Body of pancreas (tissue), 4 donors: Measurements from ENCODE around the gene COMMD10. TPM values are rescaled to one million over a fixed set of nuclear protein-coding genes. Genes with fewer than 3 reads are reported as not detected.
"Not testable (repeated sequence)": the region's sequence is repeated elsewhere in the genome, so short reads cannot be mapped to it uniquely, and the experiment has no call there.

Experiments used
- ATAC-seq: fragments of 150-250 bp; one replicate; pipeline ENCODE4 v1.9.1; 2016
- DNase-seq, 4 donors: peaks; one replicate each; pipeline ENCODE4 v3.0.0-alpha.2; 2019
- H3K27ac ChIP-seq, 4 donors: fragments of 200-600 bp; sonication (generic); 1 replicate in 3 of 4; 2 replicates in 1 of 4; pipeline versions ENCODE4 v1.5.1 to v1.6.1; 2016 to 2019; ENCODE audit warnings: mild to moderate bottlenecking in 1 of 4, mixed read lengths in 1 of 4, moderate library complexity in 1 of 4
- H3K27me3 ChIP-seq, 2 donors: fragments of 200-600 bp; sonication (generic); one replicate each; pipeline ENCODE4 v1.6.0; 2016; ENCODE audit warnings: mild to moderate bottlenecking in 1 of 2
- H3K36me3 ChIP-seq, 2 donors: fragments of 200-600 bp; sonication (generic); replicated peaks in 1 of 2; 2 replicates each; pipeline ENCODE4 v1.5.1; 2016; ENCODE audit warnings: low read depth in 2 of 2; ENCODE audit not compliant: insufficient read depth in 1 of 2
- H3K4me1 ChIP-seq: fragments of 200-600 bp; sonication (generic); one replicate; pipeline ENCODE4 v1.6.0; 2016
- H3K4me3 ChIP-seq, 2 donors: fragments of 200-600 bp; sonication (generic); 1 replicate in 1 of 2; 2 replicates in 1 of 2; pipeline ENCODE4 v1.5.1; 2016 to 2019
- H3K9me3 ChIP-seq, 3 donors: fragments of 200-600 bp; sonication (generic); 1 replicate in 2 of 3; 2 replicates in 1 of 3; pipeline ENCODE4 v1.5.1; 2016
- POLR2A ChIP-seq, 3 donors: fragments of 450-650 bp; IDR thresholded peaks; one replicate each; pipeline ENCODE4 v1.6.1; 2016; ENCODE audit warnings: antibody characterized with exemption in 3 of 3, mild to moderate bottlenecking in 2 of 3
- WGBS, 2 donors: methylation state at CpG; one replicate each; pipeline ENCODE4 v1.1.5; 2017; 5-methylcytosine and 5-hydroxymethylcytosine counted together
- intact Hi-C: fragments of 100-400 bp; cut with DNase I; formaldehyde crosslinking; loops from one replicate; pipeline ENCODE4 v1.15.1; 2023
- total RNA-seq, 2 donors: library from RNA; depleted of rRNA; stranded (reverse); fragments of >200 nt; gene quantifications; one replicate each; pipeline ENCODE4 v1.1.0, GENCODE V29; 2016
- TF ChIP-seq, protein P1 (sequence below), 7 experiments: fragments of 450-650 bp in 4 of 7; fragments of 200-600 bp in 3 of 7; sonication (generic) in 3 of 7; IDR thresholded peaks; one replicate each; pipeline ENCODE4 v1.5.1; 2016 to 2019; ENCODE audit warnings: antibody characterized with exemption in 7 of 7

The COMMD10 gene
- total RNA-seq, 2 donors from 2014 or later, result 26.5 to 27.0 TPM

DNA sequence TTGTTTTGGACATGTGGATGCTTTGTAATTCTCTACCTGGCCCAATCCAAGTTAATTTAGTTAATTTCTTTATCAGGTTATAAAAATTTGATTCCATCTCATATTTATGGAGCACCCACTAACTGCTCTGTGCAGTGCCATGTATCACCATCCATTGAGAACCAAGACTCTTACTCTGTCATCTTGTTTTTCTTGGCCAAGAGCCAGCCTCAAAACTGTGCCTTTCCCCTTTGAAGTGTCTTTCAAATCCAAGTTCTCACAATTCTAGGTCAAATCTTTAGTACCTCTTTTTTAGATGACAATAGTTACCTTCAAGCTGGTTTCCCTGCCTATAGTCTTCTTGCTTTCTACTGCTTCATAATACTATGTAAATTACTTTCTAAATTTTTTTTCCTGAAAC lies 3.2 kb downstream of the COMMD10 start:
- Histone ChIP-seq H3K9me3 (no peaks in the 10 kb centered on the region), H3K4me1 (peaks cover 18% of the 10 kb centered on the region), H3K27ac (no peak overlapping the region), H3K36me3 (peaks cover 0 to 8% of the 10 kb centered on the region in 2 donors), H3K4me3 (no peak overlapping the region), H3K27me3 (no peaks in the 10 kb centered on the region)
- DNase-seq (no peak), ATAC-seq (no peak)
- intact Hi-C loops, result no loop called here
- no peak for TF ChIP-seq POLR2A (IDR thresholded peaks at IDR 0.05)
- TF ChIP-seq, protein P1, sequence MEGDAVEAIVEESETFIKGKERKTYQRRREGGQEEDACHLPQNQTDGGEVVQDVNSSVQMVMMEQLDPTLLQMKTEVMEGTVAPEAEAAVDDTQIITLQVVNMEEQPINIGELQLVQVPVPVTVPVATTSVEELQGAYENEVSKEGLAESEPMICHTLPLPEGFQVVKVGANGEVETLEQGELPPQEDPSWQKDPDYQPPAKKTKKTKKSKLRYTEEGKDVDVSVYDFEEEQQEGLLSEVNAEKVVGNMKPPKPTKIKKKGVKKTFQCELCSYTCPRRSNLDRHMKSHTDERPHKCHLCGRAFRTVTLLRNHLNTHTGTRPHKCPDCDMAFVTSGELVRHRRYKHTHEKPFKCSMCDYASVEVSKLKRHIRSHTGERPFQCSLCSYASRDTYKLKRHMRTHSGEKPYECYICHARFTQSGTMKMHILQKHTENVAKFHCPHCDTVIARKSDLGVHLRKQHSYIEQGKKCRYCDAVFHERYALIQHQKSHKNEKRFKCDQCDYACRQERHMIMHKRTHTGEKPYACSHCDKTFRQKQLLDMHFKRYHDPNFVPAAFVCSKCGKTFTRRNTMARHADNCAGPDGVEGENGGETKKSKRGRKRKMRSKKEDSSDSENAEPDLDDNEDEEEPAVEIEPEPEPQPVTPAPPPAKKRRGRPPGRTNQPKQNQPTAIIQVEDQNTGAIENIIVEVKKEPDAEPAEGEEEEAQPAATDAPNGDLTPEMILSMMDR (IDR thresholded peaks at IDR 0.05), result no peak

DNA sequence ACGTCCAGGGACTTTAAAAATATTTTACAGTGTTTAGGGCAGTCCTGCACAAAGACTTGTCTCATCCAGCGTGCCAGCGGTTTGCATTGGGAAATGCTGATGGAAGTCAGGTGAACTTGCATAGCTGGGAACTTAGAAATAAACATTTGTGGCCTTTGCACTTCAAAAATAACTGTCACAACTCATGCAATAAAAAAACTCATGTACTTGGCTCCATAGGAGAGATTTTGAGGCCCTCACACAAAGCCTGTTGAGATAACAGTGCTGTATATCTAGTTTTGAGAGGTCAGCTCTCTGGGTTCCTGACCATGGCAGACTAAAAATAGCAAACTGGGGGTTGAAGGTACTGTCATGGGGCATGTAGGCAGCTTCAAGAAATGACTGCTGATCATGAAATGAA lies 5.5 kb downstream of the COMMD10 start:
- intact Hi-C loops, result no loop called here
- 92% methylated on average over 3 of the region's 3 CpGs for WGBS, 2 donors
- TF ChIP-seq, protein P1 (IDR thresholded peaks at IDR 0.05), result no peak
- TF ChIP-seq POLR2A (IDR thresholded peaks at IDR 0.05), result no peak

DNA sequence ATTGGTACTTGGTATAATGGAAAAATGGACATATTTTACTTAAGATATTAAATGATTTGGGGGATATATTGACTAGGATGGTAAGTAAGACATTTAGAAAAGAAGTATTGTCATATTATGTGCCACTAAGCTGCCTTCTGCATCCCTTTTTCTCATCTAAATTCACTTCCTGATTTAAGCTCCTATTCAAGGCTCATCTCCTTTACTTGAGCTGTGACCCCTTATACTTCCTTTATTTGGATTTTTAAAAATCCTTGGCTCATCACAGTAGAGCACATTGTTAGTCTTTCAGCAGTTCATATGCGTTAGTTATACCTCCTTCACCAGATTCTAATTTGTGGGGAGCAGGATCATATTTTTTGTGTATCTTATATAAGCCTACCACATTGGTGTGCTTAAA lies 6.6 kb downstream of the COMMD10 start:
- 0% methylated on average over 1 of the region's 1 CpG for WGBS, 2 donors
- intact Hi-C loops, result no loop called here

More for the DNA sequence above, 5.5 kb downstream of the COMMD10 start:
- peaks cover 12% of the 10 kb centered on the region for H3K4me1 ChIP-seq
- peaks cover 0 to 23% of the 10 kb centered on the region in 2 donors for H3K36me3 ChIP-seq
- ATAC-seq (no peak), DNase-seq (no peak)
- no peaks in the 10 kb centered on the region for H3K9me3 ChIP-seq
- no peak overlapping the region for H3K27ac ChIP-seq
- no peak overlapping the region for H3K4me3 ChIP-seq
- H3K27me3 ChIP-seq, result no peaks in the 10 kb centered on the region

DNA sequence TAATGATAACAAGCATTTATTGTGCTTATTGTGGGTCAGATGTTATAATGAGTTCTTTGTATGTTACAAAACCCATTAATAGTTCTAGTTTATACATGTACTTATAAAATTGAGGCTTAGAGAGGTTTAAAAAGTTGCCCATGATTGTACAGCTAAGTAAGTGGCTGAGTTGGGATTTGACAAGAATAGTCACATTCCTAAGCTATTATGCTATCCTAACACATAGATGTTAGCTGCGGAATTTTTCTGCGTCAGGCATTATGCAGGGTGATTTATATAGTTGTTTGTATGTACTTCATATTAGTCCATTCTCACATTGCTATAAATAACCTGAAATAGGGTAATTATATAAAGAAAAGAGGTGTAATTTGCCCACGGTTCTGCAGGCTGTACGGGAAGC lies 12.5 kb downstream of the COMMD10 start:
- Histone ChIP-seq H3K4me1 (no peaks in the 10 kb centered on the region), H3K27me3 (no peaks in the 10 kb centered on the region), H3K36me3 (peaks cover 0 to 23% of the 10 kb centered on the region in 2 donors), H3K4me3 (no peak overlapping the region), H3K27ac (no peak overlapping the region), H3K9me3 (no peaks in the 10 kb centered on the region)
- DNase-seq (no peak), ATAC-seq (no peak)
- 94 to 97% methylated on average over 4 of the region's 4 CpGs for WGBS, 2 donors
- no peak for TF ChIP-seq POLR2A (IDR thresholded peaks at IDR 0.05)
- TF ChIP-seq, protein P1 (IDR thresholded peaks at IDR 0.05), result no peak
- intact Hi-C loops, result no loop called here

More for the DNA sequence above, 6.6 kb downstream of the COMMD10 start:
- DNase-seq (no peak), ATAC-seq (no peak)
- no peak overlapping the region for H3K27ac ChIP-seq
- H3K4me3 ChIP-seq, result no peak overlapping the region
- peaks cover 5% of the 10 kb centered on the region for H3K4me1 ChIP-seq
- no peaks in the 10 kb centered on the region for H3K27me3 ChIP-seq
- peaks cover 0 to 24% of the 10 kb centered on the region in 2 donors for H3K36me3 ChIP-seq
- TF ChIP-seq POLR2A (IDR thresholded peaks at IDR 0.05), result no peak
- TF ChIP-seq, protein P1 (IDR thresholded peaks at IDR 0.05), result no peak
- H3K9me3 ChIP-seq, result no peaks in the 10 kb centered on the region

DNA sequence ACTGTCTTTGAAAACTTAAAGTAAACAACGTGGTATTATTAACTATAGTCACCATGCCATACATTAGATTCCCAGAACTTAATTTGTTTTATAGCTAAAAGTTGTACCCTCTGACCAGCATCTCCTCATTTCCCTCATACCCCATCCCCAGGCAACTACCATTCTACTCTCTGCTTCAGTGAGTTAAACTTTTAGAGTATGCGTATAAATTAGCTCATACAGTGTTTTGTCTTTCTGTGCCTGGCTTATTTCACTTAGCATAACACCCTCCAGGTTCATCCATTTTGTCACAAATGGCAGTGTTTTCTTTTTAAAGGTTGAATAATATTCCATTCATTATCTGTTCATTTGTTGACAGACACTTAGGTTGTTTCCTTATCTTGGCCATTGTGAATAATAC lies 14.2 kb downstream of the COMMD10 start:
- no peak for DNase-seq
- Histone ChIP-seq H3K36me3 (peaks cover 0 to 14% of the 10 kb centered on the region in 2 donors), H3K4me3 (no peak overlapping the region), H3K27ac (no peak overlapping the region), H3K4me1 (no peaks in the 10 kb centered on the region), H3K9me3 (no peaks in the 10 kb centered on the region), H3K27me3 (no peaks in the 10 kb centered on the region)
- intact Hi-C loops, result no loop called here
- TF ChIP-seq, protein P1 (IDR thresholded peaks at IDR 0.05), result no peak
- TF ChIP-seq POLR2A (IDR thresholded peaks at IDR 0.05), result no peak
- no peak for ATAC-seq
- 90 to 91% methylated on average over 2 of the region's 2 CpGs for WGBS, 2 donors

DNA sequence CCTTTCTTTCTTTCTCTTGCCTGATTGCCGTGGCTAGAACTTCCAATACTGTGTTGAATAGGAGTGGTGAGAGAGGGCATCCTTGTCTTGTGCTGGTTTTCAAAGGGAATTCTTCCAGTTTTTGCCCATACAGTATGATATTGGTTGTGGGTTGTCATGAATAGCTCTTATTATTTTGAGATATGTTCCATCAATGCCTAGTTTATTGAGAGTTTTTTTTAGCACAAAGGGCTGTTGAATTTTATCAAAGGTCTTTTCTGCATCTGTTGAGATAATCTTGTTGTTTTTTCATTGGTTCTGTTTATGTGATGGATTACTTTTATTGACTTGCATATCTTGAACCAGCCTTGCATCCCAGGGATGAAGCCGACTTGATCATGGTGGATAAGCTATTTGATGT lies 20.1 kb downstream of the COMMD10 start:
- H3K27ac ChIP-seq, ATAC-seq, H3K4me3 ChIP-seq, H3K27me3 ChIP-seq, H3K9me3 ChIP-seq, H3K4me1 ChIP-seq, intact Hi-C loops, H3K36me3 ChIP-seq, DNase-seq: not testable (repeated sequence)
- 81 to 95% methylated on average over 2 of the region's 2 CpGs for WGBS, 2 donors
